ENCODE measurements around the gene HOXD12. TPM values are rescaled to one million over a fixed set of nuclear protein-coding genes. Genes with fewer than 3 reads are reported as not detected.
A peak's percentile ranks its signal among the peaks of the same experiment; 100 is the strongest.

The HOXD12 gene
- total RNA-seq, 1 donor from 2014 or later = not detected

- no peak for TF ChIP-seq CTCF (IDR thresholded peaks at IDR 0.05)
- Mint-ChIP-seq H3K27ac (ENCODE audit: unreplicated experiment) (no peak overlapping the region), H3K27me3 (ENCODE audit: low read depth) (peaks cover 81% of the 10 kb centered on the region), H3K36me3 (ENCODE audit: low read depth) (peaks cover 2% of the 10 kb centered on the region), H3K4me1 (ENCODE audit: low read depth) (peaks cover 27% of the 10 kb centered on the region), H3K4me3 (ENCODE audit: unreplicated experiment) (no peak overlapping the region), H3K9me3 (ENCODE audit: low read depth) (no peaks in the 10 kb centered on the region)
- no peak for DNase-seq (ENCODE audit: low spot score)
Observed at GRCh38 chr2:176084611-176085119, 14.9 kb upstream of the HOXD12 start.

GRCh38 chr2:176085120-176085788 is 14.3 kb upstream of the HOXD12 start:
- H3K36me3 Mint-ChIP-seq (ENCODE audit: low read depth) = peaks cover 2% of the 10 kb centered on the region
- DNase-seq (ENCODE audit: low spot score) = no peak
- H3K27me3 Mint-ChIP-seq (ENCODE audit: low read depth) = peaks cover 87% of the 10 kb centered on the region
- peaks cover 27% of the 10 kb centered on the region for H3K4me1 Mint-ChIP-seq (ENCODE audit: low read depth)
- TF ChIP-seq CTCF (IDR thresholded peaks at IDR 0.05) = no peak
- no peaks in the 10 kb centered on the region for H3K9me3 Mint-ChIP-seq (ENCODE audit: low read depth)
- no peak overlapping the region for H3K4me3 Mint-ChIP-seq (ENCODE audit: unreplicated experiment)
- H3K27ac Mint-ChIP-seq (ENCODE audit: unreplicated experiment) = no peak overlapping the region

- no peak overlapping the region for H3K4me3 Mint-ChIP-seq (ENCODE audit: unreplicated experiment)
- no peak for DNase-seq (ENCODE audit: low spot score)
- no peaks in the 10 kb centered on the region for H3K9me3 Mint-ChIP-seq (ENCODE audit: low read depth)
- peaks cover 91% of the 10 kb centered on the region for H3K27me3 Mint-ChIP-seq (ENCODE audit: low read depth)
- H3K36me3 Mint-ChIP-seq (ENCODE audit: low read depth) = peaks cover under 1% of the 10 kb centered on the region
- H3K4me1 Mint-ChIP-seq (ENCODE audit: low read depth) = peaks cover 23% of the 10 kb centered on the region
- TF ChIP-seq CTCF (IDR thresholded peaks at IDR 0.05) = peak; percentile 80
- H3K27ac Mint-ChIP-seq (ENCODE audit: unreplicated experiment) = no peak overlapping the region
Observed at GRCh38 chr2:176085861-176086771, 13.5 kb upstream of the HOXD12 start.

- no peak for TF ChIP-seq CTCF (IDR thresholded peaks at IDR 0.05)
- H3K9me3 Mint-ChIP-seq (ENCODE audit: low read depth) = no peaks in the 10 kb centered on the region
- peak overlapping the region; percentile 75 for H3K4me3 Mint-ChIP-seq (ENCODE audit: unreplicated experiment)
- DNase-seq (ENCODE audit: low spot score) = no peak
- no peak overlapping the region for H3K27ac Mint-ChIP-seq (ENCODE audit: unreplicated experiment)
- peaks cover 29% of the 10 kb centered on the region for H3K4me1 Mint-ChIP-seq (ENCODE audit: low read depth)
- H3K36me3 Mint-ChIP-seq (ENCODE audit: low read depth) = no peaks in the 10 kb centered on the region
- H3K27me3 Mint-ChIP-seq (ENCODE audit: low read depth) = peaks cover 92% of the 10 kb centered on the region
Observed at GRCh38 chr2:176087330-176088047, 12.1 kb upstream of the HOXD12 start.

Measured in chondrocyte (in vitro differentiated cells).